ENCODE data around the gene CREB3.

DNA sequence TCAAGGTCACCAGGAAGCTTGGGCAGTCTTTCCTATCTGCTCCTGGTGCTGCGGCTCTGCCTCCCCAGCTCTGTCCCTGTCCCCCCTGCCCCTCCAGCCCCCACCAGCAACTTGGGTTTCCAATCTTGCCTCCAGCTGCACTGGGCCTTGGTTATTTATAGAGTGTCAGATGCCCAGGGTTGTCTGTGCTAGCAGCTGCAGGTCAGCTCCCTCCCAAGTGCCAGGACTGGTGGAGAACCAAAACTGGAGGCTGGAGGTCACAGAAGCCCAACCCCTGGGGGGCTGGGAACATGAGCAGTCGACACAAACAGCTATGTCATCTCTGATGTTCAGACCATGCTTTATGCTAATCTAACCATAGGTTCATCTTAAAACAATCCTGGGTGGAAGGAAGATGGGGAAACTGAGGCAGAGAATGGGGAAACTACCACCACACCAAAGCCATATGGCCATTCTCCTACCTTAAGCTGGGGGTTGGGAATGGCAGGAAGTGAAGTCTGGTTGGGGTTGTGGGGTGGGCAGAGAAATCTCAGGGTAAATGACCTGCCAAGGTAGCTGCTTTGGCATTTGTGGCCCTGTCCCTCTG is 44.4 kb upstream of the CREB3 start:
- TF ChIP-seq POLR2A (IDR thresholded peaks at IDR 0.05; ENCODE audit: low read depth, low read length) (no peak), TAF1 (IDR thresholded peaks at IDR 0.05; ENCODE audit: low read depth, low read length) (no peak), SPI1 (IDR thresholded peaks at IDR 0.05; ENCODE audit: low read depth, low read length) (no peak), POLR2AphosphoS5 (IDR thresholded peaks at IDR 0.05; ENCODE audit: low read depth, low read length) (no peak), POU2F2 (IDR thresholded peaks at IDR 0.05; ENCODE audit: low read depth, low read length) (no peak)

All from GM12891 (cell line).